ENCODE measurements around the gene KRTAP5-4.

Gene KRTAP5-4

GRCh38 chr11:1659506-1659905, 37.6 kb upstream of the KRTAP5-4 start:
- TF ChIP-seq FOXP2 (optimal IDR thresholded peaks at IDR 0.05; ENCODE audit: borderline replicate concordance, extremely low read depth, extremely low read length, insufficient read depth): no peak
- TF ChIP-seq TAF1 (IDR thresholded peaks at IDR 0.05; ENCODE audit: borderline replicate concordance, insufficient read depth, low read length): no peak
- TF ChIP-seq REST (IDR thresholded peaks at IDR 0.05; ENCODE audit: insufficient read depth in 1 of 2, low read depth in 2 of 2, low read length in 2 of 2): no peak
- no peak for TF ChIP-seq SIN3A (IDR thresholded peaks at IDR 0.05; ENCODE audit: borderline replicate concordance, insufficient read depth, low read length)
- no peak for TF ChIP-seq POLR2AphosphoS5 (IDR thresholded peaks at IDR 0.05; ENCODE audit: low read depth, low read length)

- TF ChIP-seq POLR2AphosphoS5 (IDR thresholded peaks at IDR 0.05; ENCODE audit: low read depth, low read length): no peak
Measured at GRCh38 chr11:1656670-1657069, 34.7 kb upstream of the KRTAP5-4 start.

- TF ChIP-seq FOXP2 (optimal IDR thresholded peaks at IDR 0.05; ENCODE audit: borderline replicate concordance, extremely low read depth, extremely low read length, insufficient read depth): no peak
- no peak for TF ChIP-seq REST (IDR thresholded peaks at IDR 0.05; ENCODE audit: insufficient read depth in 1 of 2, low read depth in 2 of 2, low read length in 2 of 2)
- no peak for TF ChIP-seq POLR2AphosphoS5 (IDR thresholded peaks at IDR 0.05; ENCODE audit: low read depth, low read length)
- TF ChIP-seq TAF1 (IDR thresholded peaks at IDR 0.05; ENCODE audit: borderline replicate concordance, insufficient read depth, low read length): no peak
- no peak for TF ChIP-seq SIN3A (IDR thresholded peaks at IDR 0.05; ENCODE audit: borderline replicate concordance, insufficient read depth, low read length)
Measured at GRCh38 chr11:1656061-1656441, 34.1 kb upstream of the KRTAP5-4 start.

- TF ChIP-seq FOXP2 (optimal IDR thresholded peaks at IDR 0.05; ENCODE audit: borderline replicate concordance, extremely low read depth, extremely low read length, insufficient read depth): no peak
- TF ChIP-seq REST (IDR thresholded peaks at IDR 0.05; ENCODE audit: insufficient read depth in 1 of 2, low read depth in 2 of 2, low read length in 2 of 2): no peak
- TF ChIP-seq POLR2AphosphoS5 (IDR thresholded peaks at IDR 0.05; ENCODE audit: low read depth, low read length): no peak
- TF ChIP-seq TAF1 (IDR thresholded peaks at IDR 0.05; ENCODE audit: borderline replicate concordance, insufficient read depth, low read length): no peak
- no peak for TF ChIP-seq SIN3A (IDR thresholded peaks at IDR 0.05; ENCODE audit: borderline replicate concordance, insufficient read depth, low read length)
Measured at GRCh38 chr11:1655168-1656060, 33.5 kb upstream of the KRTAP5-4 start.

- TF ChIP-seq POLR2AphosphoS5 (IDR thresholded peaks at IDR 0.05; ENCODE audit: low read depth, low read length) (no peak), TAF1 (IDR thresholded peaks at IDR 0.05; ENCODE audit: borderline replicate concordance, insufficient read depth, low read length) (no peak), FOXP2 (optimal IDR thresholded peaks at IDR 0.05; ENCODE audit: borderline replicate concordance, extremely low read depth, extremely low read length, insufficient read depth) (no peak), SIN3A (IDR thresholded peaks at IDR 0.05; ENCODE audit: borderline replicate concordance, insufficient read depth, low read length) (no peak)
Measured at GRCh38 chr11:1654388-1655167, 32.6 kb upstream of the KRTAP5-4 start.
